ENCODE results near the gene GTPBP3.

Gene GTPBP3

DNA sequence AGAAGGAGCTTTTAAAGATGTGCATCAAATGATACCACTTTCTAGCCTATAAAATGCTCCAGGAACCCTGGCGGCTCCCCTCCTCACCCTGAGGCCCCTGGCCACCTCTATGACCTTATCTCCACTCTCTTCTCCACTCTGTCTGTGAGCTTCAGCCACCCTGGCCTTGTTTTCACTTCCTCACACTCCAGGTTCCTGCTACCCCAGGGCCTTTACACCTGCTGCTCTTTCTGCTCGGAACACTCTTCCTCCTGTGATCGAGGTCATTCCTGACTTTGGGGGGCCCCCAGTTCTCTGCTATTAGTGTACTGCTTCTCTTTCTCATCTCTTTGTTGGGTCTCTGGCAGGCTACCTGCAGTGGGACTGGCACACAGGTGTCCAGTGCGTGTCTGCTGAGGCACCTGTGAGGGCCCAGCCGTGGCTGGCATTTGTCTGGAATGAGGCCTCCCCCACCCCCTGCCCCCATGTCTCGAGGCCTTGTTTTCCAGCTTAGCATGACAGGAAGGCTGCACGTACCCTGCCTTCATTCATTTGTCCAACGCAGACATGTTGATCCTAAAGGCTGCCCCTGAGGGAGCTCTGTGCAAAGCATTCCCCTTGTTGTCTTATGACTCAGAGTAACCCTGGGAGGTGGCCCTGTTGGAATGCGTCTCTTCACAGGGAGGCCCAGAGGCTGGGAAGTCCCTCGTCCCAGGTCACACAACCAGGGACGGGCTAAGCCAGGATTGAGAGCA, 25.7 kb upstream of the GTPBP3 start:
- DNase-seq, result no peak
- Histone ChIP-seq H3K27ac (no peak overlapping the region), H3K27me3 (no peaks in the 10 kb centered on the region), H3K36me3 (peaks cover 19 to 45% (median 30%) of the 10 kb centered on the region in 3 donors), H3K4me3 (no peak overlapping the region), H3K4me1 (peaks cover 0 to 49% (median 33%) of the 10 kb centered on the region in 4 donors), H3K9me3 (no peaks in the 10 kb centered on the region)
- intact Hi-C loops (cut with DNase I; ENCODE audit: low total_unique reads), result no loop called here
- TF ChIP-seq, protein P1, sequence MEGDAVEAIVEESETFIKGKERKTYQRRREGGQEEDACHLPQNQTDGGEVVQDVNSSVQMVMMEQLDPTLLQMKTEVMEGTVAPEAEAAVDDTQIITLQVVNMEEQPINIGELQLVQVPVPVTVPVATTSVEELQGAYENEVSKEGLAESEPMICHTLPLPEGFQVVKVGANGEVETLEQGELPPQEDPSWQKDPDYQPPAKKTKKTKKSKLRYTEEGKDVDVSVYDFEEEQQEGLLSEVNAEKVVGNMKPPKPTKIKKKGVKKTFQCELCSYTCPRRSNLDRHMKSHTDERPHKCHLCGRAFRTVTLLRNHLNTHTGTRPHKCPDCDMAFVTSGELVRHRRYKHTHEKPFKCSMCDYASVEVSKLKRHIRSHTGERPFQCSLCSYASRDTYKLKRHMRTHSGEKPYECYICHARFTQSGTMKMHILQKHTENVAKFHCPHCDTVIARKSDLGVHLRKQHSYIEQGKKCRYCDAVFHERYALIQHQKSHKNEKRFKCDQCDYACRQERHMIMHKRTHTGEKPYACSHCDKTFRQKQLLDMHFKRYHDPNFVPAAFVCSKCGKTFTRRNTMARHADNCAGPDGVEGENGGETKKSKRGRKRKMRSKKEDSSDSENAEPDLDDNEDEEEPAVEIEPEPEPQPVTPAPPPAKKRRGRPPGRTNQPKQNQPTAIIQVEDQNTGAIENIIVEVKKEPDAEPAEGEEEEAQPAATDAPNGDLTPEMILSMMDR (IDR thresholded peaks at IDR 0.05), result no peak

DNA sequence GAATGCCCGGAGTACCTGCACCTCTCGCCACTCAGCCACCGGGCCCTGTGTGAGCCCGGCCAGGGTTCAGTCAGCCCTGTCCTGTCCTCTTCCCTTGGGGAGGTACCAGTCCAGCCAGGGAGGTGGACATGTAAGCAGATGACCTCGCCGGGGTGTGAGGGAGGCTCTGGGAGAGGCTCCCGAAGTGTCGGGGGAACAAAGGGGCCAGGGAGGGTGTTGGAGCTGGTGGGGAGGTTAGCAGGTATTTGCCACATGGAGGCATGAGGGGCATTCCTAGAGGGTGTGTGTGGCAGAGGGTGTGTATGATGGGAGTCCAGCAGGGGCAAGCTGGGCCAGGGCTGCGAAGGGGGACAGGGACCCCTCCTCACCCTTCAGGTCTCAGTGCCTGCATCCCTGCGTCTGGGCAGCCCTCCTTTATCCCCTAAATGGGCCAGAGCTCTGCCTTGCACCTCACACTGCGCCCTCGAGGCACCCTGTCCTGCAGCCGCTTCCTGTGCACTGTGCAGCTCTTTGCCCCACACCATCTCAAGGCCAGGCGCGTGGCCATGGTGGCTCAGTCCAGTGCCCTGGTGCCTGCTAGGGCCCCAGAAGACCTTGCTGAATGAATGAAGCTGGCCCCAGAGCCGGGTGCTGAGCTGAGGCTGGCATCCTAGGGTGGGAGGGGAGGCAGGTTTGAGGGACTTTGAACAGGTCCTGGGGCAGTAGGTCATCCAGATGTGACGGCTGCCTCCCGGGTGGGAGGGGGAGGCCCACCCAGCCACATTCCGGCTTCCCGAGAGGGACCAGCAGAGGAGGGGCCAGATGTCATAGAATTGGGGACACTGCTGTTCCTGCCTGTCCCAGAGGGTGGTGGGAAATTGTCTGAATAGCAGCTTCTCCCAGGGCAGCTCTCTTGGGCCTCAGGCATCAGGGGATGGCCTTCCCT, 24.9 kb upstream of the GTPBP3 start:
- intact Hi-C loops (cut with DNase I; ENCODE audit: low total_unique reads), result no loop called here
- H3K27me3 ChIP-seq, result no peaks in the 10 kb centered on the region
- no peaks in the 10 kb centered on the region for H3K9me3 ChIP-seq
- peaks cover 0 to 40% (median 27%) of the 10 kb centered on the region in 4 donors for H3K4me1 ChIP-seq
- DNase-seq, result no peak
- no peak overlapping the region for H3K27ac ChIP-seq
- TF ChIP-seq, protein P1 (IDR thresholded peaks at IDR 0.05), result no peak
- peaks cover 22 to 53% (median 32%) of the 10 kb centered on the region in 3 donors for H3K36me3 ChIP-seq
- no peak overlapping the region for H3K4me3 ChIP-seq

DNA sequence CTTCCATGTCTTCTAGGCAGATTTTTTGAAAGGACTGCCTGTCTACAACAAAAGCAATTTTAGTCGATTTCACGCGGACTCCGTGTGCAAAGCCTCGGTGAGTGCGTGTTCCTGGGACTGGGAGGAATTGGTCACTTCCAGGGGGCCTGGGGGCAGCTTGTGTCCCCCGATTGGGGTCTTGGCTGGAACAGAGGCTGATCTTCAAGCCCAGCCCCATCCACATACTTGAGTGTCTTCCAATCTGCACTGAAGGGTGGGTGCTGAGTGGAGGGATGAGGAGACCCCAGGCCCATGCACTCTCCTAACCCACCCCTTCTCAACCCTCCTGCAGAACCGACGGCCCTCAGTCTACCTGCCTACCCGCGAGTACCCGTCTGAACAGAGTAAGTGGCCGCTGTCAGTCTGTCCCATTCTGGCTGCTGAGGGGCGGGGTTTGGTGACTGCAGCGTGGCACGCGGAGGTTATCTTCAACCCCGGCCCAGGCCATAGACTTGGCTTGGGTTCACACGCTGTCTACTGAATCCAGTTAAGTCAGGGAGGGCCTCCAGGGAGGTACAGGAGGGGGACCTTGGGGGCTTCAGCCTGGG, 23.3 kb upstream of the GTPBP3 start:
- no peaks in the 10 kb centered on the region for H3K9me3 ChIP-seq
- peaks cover 0 to 33% (median 25%) of the 10 kb centered on the region in 4 donors for H3K4me1 ChIP-seq
- peaks cover 23 to 70% (median 37%) of the 10 kb centered on the region in 3 donors for H3K36me3 ChIP-seq
- no peaks in the 10 kb centered on the region for H3K27me3 ChIP-seq
- no peak for DNase-seq
- TF ChIP-seq, protein P1 (IDR thresholded peaks at IDR 0.05), result no peak
- intact Hi-C loops (cut with DNase I; ENCODE audit: low total_unique reads), result no loop called here
- no peak overlapping the region for H3K4me3 ChIP-seq
- H3K27ac ChIP-seq, result no peak overlapping the region

DNA sequence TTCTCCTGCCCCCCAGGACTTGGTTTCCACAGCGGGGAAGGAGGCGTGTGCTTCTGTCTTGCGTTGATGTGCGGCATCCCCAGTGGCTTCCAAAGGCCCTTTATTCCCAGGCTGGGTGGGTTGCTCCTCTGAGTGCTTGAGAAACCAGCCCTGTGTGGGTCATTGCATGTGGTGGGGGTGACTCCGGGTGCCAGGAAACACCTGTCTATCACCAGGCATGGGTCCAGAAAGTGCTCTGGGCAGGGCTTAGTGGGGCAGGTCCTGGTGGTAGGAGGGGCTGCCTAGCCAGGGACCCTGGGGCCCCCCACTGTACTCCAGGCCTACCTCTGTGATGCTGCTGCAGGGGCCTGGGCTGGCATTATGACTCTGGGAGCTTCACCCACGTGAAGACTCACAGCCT, 18.4 kb upstream of the GTPBP3 start:
- H3K36me3 ChIP-seq, result peaks cover 45 to 82% (median 62%) of the 10 kb centered on the region in 3 donors
- H3K9me3 ChIP-seq, result no peaks in the 10 kb centered on the region
- no peak overlapping the region for H3K4me3 ChIP-seq
- H3K4me1 ChIP-seq, result peaks cover 0 to 20% (median 14%) of the 10 kb centered on the region in 4 donors
- no peak overlapping the region for H3K27ac ChIP-seq
- intact Hi-C loops (cut with DNase I; ENCODE audit: low total_unique reads), result no loop called here
- no peak for DNase-seq
- TF ChIP-seq, protein P1 (IDR thresholded peaks at IDR 0.05), result no peak
- H3K27me3 ChIP-seq, result no peaks in the 10 kb centered on the region

DNA sequence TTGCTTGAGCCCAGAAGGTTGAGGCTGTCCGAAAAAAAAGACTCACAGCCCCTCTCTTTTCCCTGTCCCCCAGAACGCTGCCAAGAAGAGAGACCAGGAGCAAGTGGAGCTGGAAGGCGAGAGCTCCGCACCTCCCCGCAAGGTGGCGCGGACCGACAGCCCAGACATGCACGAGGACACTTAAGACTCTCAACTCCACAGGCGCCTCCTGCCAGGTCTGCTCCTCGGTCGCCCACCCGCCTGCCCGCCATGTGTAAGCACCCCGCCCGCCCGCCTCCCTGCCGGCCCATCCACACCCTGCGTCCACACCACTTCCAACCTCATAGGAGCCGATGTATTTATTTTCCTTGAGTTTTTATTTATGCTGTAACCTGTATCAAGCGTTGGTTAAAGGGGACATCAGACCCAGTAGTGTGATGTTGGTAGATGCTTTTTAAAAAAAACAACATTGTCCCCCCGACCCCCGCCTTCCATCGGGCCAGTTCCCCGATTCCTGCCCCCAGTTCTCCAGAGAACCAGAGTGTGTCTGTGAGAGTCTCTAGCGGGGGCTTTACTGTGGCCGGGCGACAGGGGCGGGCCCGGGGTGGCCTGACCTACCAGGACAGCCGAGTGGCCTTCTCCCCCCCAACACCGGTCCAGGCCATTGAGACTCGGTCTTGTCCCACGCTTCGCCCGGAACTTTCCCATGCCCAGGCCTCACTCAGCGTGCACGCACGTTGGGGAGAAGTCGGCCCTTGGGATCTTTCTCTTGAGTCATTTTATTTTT, 17.7 kb upstream of the GTPBP3 start:
- Histone ChIP-seq H3K27ac (no peak overlapping the region), H3K4me1 (peaks cover 0 to 27% (median 21%) of the 10 kb centered on the region in 4 donors), H3K9me3 (no peaks in the 10 kb centered on the region), H3K27me3 (no peaks in the 10 kb centered on the region), H3K4me3 (no peak overlapping the region), H3K36me3 (peaks cover 41 to 76% (median 55%) of the 10 kb centered on the region in 3 donors)
- intact Hi-C loops (cut with DNase I; ENCODE audit: low total_unique reads), result no loop called here
- no peak for DNase-seq
- TF ChIP-seq, protein P1 (IDR thresholded peaks at IDR 0.05), result no peak

All from tibial artery (tissue), 4 donors.